GM21717 (cell line): Measurements from ENCODE around the gene OSTF1.

Experiments
- ATAC-seq: cut with Tn5 transposase; IDR thresholded peaks from one replicate; pipeline ENCODE4 v1.9.1; 2021; ENCODE audit warnings: mild to moderate bottlenecking, moderate library complexity; ENCODE audit not compliant: unreplicated experiment

The OSTF1 gene

GRCh38 chr9:75087824-75088645 is at the start of gene OSTF1, which contains the start of gene NMRK1:
TSS of gene OSTF1 (plus strand) at chr9:75088514. CDS start at chr9:75088693, 179 bp downstream.
TSS of gene NMRK1 (minus strand) at chr9:75088155. CDS start at chr9:75083115, 5,040 bp downstream.
- ATAC-seq, result peak; percentile 86

GRCh38 chr9:75039009-75039408 is 49.3 kb upstream of the OSTF1 start:
- ATAC-seq, result no peak

- ATAC-seq, result no peak
Observed at GRCh38 chr9:75039801-75040200, 48.5 kb upstream of the OSTF1 start.

GRCh38 chr9:75041041-75041440 is 47.3 kb upstream of the OSTF1 start:
- ATAC-seq, result no peak

GRCh38 chr9:75046725-75047345 is 41.5 kb upstream of the OSTF1 start:
- ATAC-seq, result no peak

- no peak for ATAC-seq
Observed at GRCh38 chr9:75047506-75047905, 40.8 kb upstream of the OSTF1 start.

- ATAC-seq, result no peak
Observed at GRCh38 chr9:75051285-75051684, 37.0 kb upstream of the OSTF1 start.

GRCh38 chr9:75053869-75054268 is 34.4 kb upstream of the OSTF1 start:
- ATAC-seq, result peak; percentile 97

- ATAC-seq, result no peak
Observed at GRCh38 chr9:75054368-75055001, 33.8 kb upstream of the OSTF1 start.

- no peak for ATAC-seq
Observed at GRCh38 chr9:75061169-75061568, 27.1 kb upstream of the OSTF1 start.

GRCh38 chr9:75063556-75064305 is 24.6 kb upstream of the OSTF1 start:
- ATAC-seq, result no peak

GRCh38 chr9:75064307-75065025 is 23.8 kb upstream of the OSTF1 start:
- ATAC-seq, result no peak

GRCh38 chr9:75065510-75065909 is 22.8 kb upstream of the OSTF1 start:
- no peak for ATAC-seq

- ATAC-seq, result no peak
Observed at GRCh38 chr9:75067894-75068293, 20.4 kb upstream of the OSTF1 start.

- ATAC-seq, result no peak
Observed at GRCh38 chr9:75069171-75069570, 19.1 kb upstream of the OSTF1 start.

GRCh38 chr9:75071530-75072122 is 16.7 kb upstream of the OSTF1 start:
- ATAC-seq, result peak; percentile 78

- ATAC-seq, result no peak
Observed at GRCh38 chr9:75072895-75073294, 15.4 kb upstream of the OSTF1 start.

GRCh38 chr9:75081632-75082031 is 6.7 kb upstream of the OSTF1 start:
- no peak for ATAC-seq

- no peak for ATAC-seq
Observed at GRCh38 chr9:75083188-75083970, 4.9 kb upstream of the OSTF1 start.
